ENCODE data around the gene HAUS2.

HAUS2 gene

GRCh38 chr15:42544853-42545629 lies 3.6 kb upstream of the HAUS2 start:
- H4K8ac ChIP-seq (ENCODE audit: low read length), result no peak overlapping the region
- no peak overlapping the region for H2AK5ac ChIP-seq (ENCODE audit: low read length, severe bottlenecking)
- H3K14ac ChIP-seq (ENCODE audit: low read length in 2 of 2), result no peak overlapping the region
- H3K4me3 ChIP-seq (ENCODE audit: insufficient read depth in 1 of 2, low read depth in 1 of 2, low read length in 2 of 2), result no peak overlapping the region
- H3K79me1 ChIP-seq (replicated peaks; ENCODE audit: low read length, poor library complexity, severe bottlenecking), result peaks cover 11% of the 10 kb centered on the region
- no peak overlapping the region for H2BK5ac ChIP-seq (ENCODE audit: low read depth, low read length, poor library complexity, severe bottlenecking)
- no peak overlapping the region for H3K4me2 ChIP-seq (ENCODE audit: low read length, poor library complexity, severe bottlenecking)
- H3K4ac ChIP-seq (ENCODE audit: low read depth in 1 of 2, low read length in 2 of 2), result no peak overlapping the region
- no peak overlapping the region for H2BK15ac ChIP-seq (ENCODE audit: low read depth, poor library complexity, severe bottlenecking)
- no peak overlapping the region for H3K9ac ChIP-seq (ENCODE audit: low read length)
- 94% methylated on average over 1 of the region's 4 CpGs for WGBS
- no peak overlapping the region for H3K27ac ChIP-seq (ENCODE audit: low read length, poor library complexity, severe bottlenecking)
- no peak overlapping the region for H4K91ac ChIP-seq (ENCODE audit: low read length)
- no peak overlapping the region for H3K18ac ChIP-seq (ENCODE audit: low read depth in 1 of 2, low read length in 2 of 2)
- no peak overlapping the region for H3K23ac ChIP-seq (ENCODE audit: low read length in 2 of 2)
- H3K27me3 ChIP-seq (ENCODE audit: control insufficient read depth in 1 of 2, insufficient read depth in 1 of 2, low read length in 2 of 2), result no peaks in the 10 kb centered on the region
- H2BK12ac ChIP-seq (ENCODE audit: low read length in 2 of 2), result no peak overlapping the region
- H3K36me3 ChIP-seq (ENCODE audit: control insufficient read depth in 1 of 2, insufficient read depth in 2 of 2, low read depth in 1 of 2, low read length in 2 of 2), result peaks cover 11 to 46% of the 10 kb centered on the region in 2 experiments
- H2AFZ ChIP-seq (ENCODE audit: low read depth, low read length), result no peak overlapping the region
- peak; percentile 2 for DNase-seq
- no peak overlapping the region for H2BK120ac ChIP-seq (ENCODE audit: low read depth, low read length)
- peaks cover 2% of the 10 kb centered on the region for H3K4me1 ChIP-seq (ENCODE audit: control insufficient read depth, insufficient read depth, low read depth, low read length)
- no peaks in the 10 kb centered on the region for H3K9me3 ChIP-seq (ENCODE audit: control insufficient read depth, low read length)

DNA sequence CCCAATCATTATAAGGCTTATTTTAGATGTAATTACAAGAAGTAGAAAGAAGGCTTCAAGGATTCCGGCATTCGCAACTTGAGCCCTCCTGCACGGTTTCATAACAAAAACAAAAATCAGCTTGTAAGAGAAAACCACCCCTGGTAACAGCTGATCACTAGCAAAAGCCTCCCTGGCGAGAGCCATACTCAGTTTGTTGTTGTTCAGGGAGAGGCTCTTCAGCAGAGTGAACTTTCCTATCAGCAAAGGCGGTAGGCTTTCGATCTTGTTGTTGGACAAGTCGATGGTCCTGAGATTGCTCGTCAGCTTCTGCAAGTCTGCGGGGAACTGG lies 755 bp upstream of the HAUS2 start:
- Histone ChIP-seq H3K36me3 (ENCODE audit: control insufficient read depth in 1 of 2, insufficient read depth in 2 of 2, low read depth in 1 of 2, low read length in 2 of 2) (peaks cover 9 to 31% of the 10 kb centered on the region in 2 experiments), H2BK5ac (ENCODE audit: low read depth, low read length, poor library complexity, severe bottlenecking) (no peak overlapping the region), H2BK12ac (ENCODE audit: low read length in 2 of 2) (no peak overlapping the region), H3K9ac (ENCODE audit: low read length) (peak overlapping the region; percentile 94), H2BK120ac (ENCODE audit: low read depth, low read length) (no peak overlapping the region), H3K4ac (ENCODE audit: low read depth in 1 of 2, low read length in 2 of 2) (peak overlapping the region in 1 of 2 experiments; percentile 3), H3K79me1 (replicated peaks; ENCODE audit: low read length, poor library complexity, severe bottlenecking) (peaks cover 15% of the 10 kb centered on the region), H3K4me2 (ENCODE audit: low read length, poor library complexity, severe bottlenecking) (peak overlapping the region; percentile 83), H2AK5ac (ENCODE audit: low read length, severe bottlenecking) (no peak overlapping the region), H4K91ac (ENCODE audit: low read length) (no peak overlapping the region), H3K4me1 (ENCODE audit: control insufficient read depth, insufficient read depth, low read depth, low read length) (peaks cover 4% of the 10 kb centered on the region), H3K4me3 (ENCODE audit: insufficient read depth in 1 of 2, low read depth in 1 of 2, low read length in 2 of 2) (peak overlapping the region; percentile 79 to 97), H3K27ac (ENCODE audit: low read length, poor library complexity, severe bottlenecking) (peak overlapping the region; percentile 2), H3K23ac (ENCODE audit: low read length in 2 of 2) (no peak overlapping the region), H3K27me3 (ENCODE audit: control insufficient read depth in 1 of 2, insufficient read depth in 1 of 2, low read length in 2 of 2) (no peaks in the 10 kb centered on the region), H2BK15ac (ENCODE audit: low read depth, poor library complexity, severe bottlenecking) (no peak overlapping the region), H2AFZ (ENCODE audit: low read depth, low read length) (peak overlapping the region; percentile 46), H4K8ac (ENCODE audit: low read length) (no peak overlapping the region), H3K9me3 (ENCODE audit: control insufficient read depth, low read length) (no peaks in the 10 kb centered on the region), H3K18ac (ENCODE audit: low read depth in 1 of 2, low read length in 2 of 2) (no peak overlapping the region), H3K14ac (ENCODE audit: low read length in 2 of 2) (no peak overlapping the region)
- no peak for DNase-seq
- WGBS, result 3% methylated on average over 9 of the region's 9 CpGs

GRCh38 chr15:42549032-42549491 lies 424 bp downstream of the HAUS2 start:
- no peak overlapping the region for H2BK120ac ChIP-seq (ENCODE audit: low read depth, low read length)
- no peak overlapping the region for H2AK5ac ChIP-seq (ENCODE audit: low read length, severe bottlenecking)
- H2AFZ ChIP-seq (ENCODE audit: low read depth, low read length), result peak overlapping the region; percentile 46
- H3K23ac ChIP-seq (ENCODE audit: low read length in 2 of 2), result no peak overlapping the region
- H4K91ac ChIP-seq (ENCODE audit: low read length), result peak overlapping the region; percentile 14
- H2BK12ac ChIP-seq (ENCODE audit: low read length in 2 of 2), result no peak overlapping the region
- H2BK15ac ChIP-seq (ENCODE audit: low read depth, poor library complexity, severe bottlenecking), result peak overlapping the region; percentile 60
- peak overlapping the region; percentile 45 for H4K8ac ChIP-seq (ENCODE audit: low read length)
- H3K4me3 ChIP-seq (ENCODE audit: insufficient read depth in 1 of 2, low read depth in 1 of 2, low read length in 2 of 2), result peak overlapping the region; percentile 79 to 97
- peak overlapping the region; percentile 3 to 52 for H3K4ac ChIP-seq (ENCODE audit: low read depth in 1 of 2, low read length in 2 of 2)
- H3K4me2 ChIP-seq (ENCODE audit: low read length, poor library complexity, severe bottlenecking), result peak overlapping the region; percentile 83
- peak overlapping the region in 1 of 2 experiments; percentile 75 for H3K18ac ChIP-seq (ENCODE audit: low read depth in 1 of 2, low read length in 2 of 2)
- peak overlapping the region; percentile 5 for H3K27ac ChIP-seq (ENCODE audit: low read length, poor library complexity, severe bottlenecking)
- peak; percentile 64 for DNase-seq
- H3K9ac ChIP-seq (ENCODE audit: low read length), result peak overlapping the region; percentile 94
- no peaks in the 10 kb centered on the region for H3K27me3 ChIP-seq (ENCODE audit: control insufficient read depth in 1 of 2, insufficient read depth in 1 of 2, low read length in 2 of 2)
- H3K9me3 ChIP-seq (ENCODE audit: control insufficient read depth, low read length), result no peaks in the 10 kb centered on the region
- H3K79me1 ChIP-seq (replicated peaks; ENCODE audit: low read length, poor library complexity, severe bottlenecking), result peaks cover 15% of the 10 kb centered on the region
- H3K36me3 ChIP-seq (ENCODE audit: control insufficient read depth in 1 of 2, insufficient read depth in 2 of 2, low read depth in 1 of 2, low read length in 2 of 2), result peaks cover 6 to 22% of the 10 kb centered on the region in 2 experiments
- H3K4me1 ChIP-seq (ENCODE audit: control insufficient read depth, insufficient read depth, low read depth, low read length), result peaks cover 4% of the 10 kb centered on the region
- 0% methylated on average over 11 of the region's 15 CpGs for WGBS
- H3K14ac ChIP-seq (ENCODE audit: low read length in 2 of 2), result peak overlapping the region in 1 of 2 experiments; percentile 77
- no peak overlapping the region for H2BK5ac ChIP-seq (ENCODE audit: low read depth, low read length, poor library complexity, severe bottlenecking)

DNA sequence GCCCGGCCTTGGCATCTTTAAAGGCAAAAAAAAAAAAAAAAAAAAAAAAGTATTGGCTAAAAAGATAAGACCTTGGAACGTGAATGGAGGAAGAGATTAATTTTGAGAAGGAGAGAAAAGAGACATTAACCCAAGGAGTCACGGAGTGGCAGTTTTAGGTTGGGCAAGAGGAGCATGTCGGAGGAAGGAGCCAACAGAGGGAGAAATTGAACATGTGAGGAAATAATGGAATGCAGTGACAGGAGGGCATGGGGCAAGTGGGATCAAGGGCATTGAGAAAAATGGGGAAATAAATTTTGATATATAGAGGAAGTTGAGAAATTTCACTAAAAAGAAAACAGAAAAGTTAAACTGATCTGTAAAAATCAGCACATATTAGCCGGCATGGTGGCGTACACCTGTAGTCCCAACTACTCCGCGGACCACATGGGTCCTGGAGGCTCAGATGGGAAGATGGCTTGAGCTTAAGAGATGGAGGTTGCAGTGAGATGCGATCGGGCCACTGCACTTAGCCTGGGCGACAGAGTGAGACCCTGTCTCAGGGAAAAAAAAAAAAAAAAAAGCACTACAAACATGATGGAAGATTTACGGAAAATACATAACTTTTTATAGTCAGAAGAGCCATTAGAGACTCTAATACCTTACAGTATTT lies 1.2 kb downstream of the HAUS2 start:
- no peak overlapping the region for H3K18ac ChIP-seq (ENCODE audit: low read depth in 1 of 2, low read length in 2 of 2)
- DNase-seq, result no peak
- no peak overlapping the region for H4K91ac ChIP-seq (ENCODE audit: low read length)
- H2BK5ac ChIP-seq (ENCODE audit: low read depth, low read length, poor library complexity, severe bottlenecking), result no peak overlapping the region
- H2BK15ac ChIP-seq (ENCODE audit: low read depth, poor library complexity, severe bottlenecking), result no peak overlapping the region
- H2BK120ac ChIP-seq (ENCODE audit: low read depth, low read length), result no peak overlapping the region
- peaks cover 5 to 14% of the 10 kb centered on the region in 2 experiments for H3K36me3 ChIP-seq (ENCODE audit: control insufficient read depth in 1 of 2, insufficient read depth in 2 of 2, low read depth in 1 of 2, low read length in 2 of 2)
- no peak overlapping the region for H3K4me2 ChIP-seq (ENCODE audit: low read length, poor library complexity, severe bottlenecking)
- H3K27ac ChIP-seq (ENCODE audit: low read length, poor library complexity, severe bottlenecking), result no peak overlapping the region
- no peak overlapping the region for H2AK5ac ChIP-seq (ENCODE audit: low read length, severe bottlenecking)
- H2BK12ac ChIP-seq (ENCODE audit: low read length in 2 of 2), result no peak overlapping the region
- no peak overlapping the region for H2AFZ ChIP-seq (ENCODE audit: low read depth, low read length)
- WGBS, result 90% methylated on average over 10 of the region's 12 CpGs
- H3K14ac ChIP-seq (ENCODE audit: low read length in 2 of 2), result no peak overlapping the region
- peak overlapping the region in 1 of 2 experiments; percentile 97 for H3K4me3 ChIP-seq (ENCODE audit: insufficient read depth in 1 of 2, low read depth in 1 of 2, low read length in 2 of 2)
- no peaks in the 10 kb centered on the region for H3K9me3 ChIP-seq (ENCODE audit: control insufficient read depth, low read length)
- H3K23ac ChIP-seq (ENCODE audit: low read length in 2 of 2), result no peak overlapping the region
- H3K4me1 ChIP-seq (ENCODE audit: control insufficient read depth, insufficient read depth, low read depth, low read length), result peaks cover 4% of the 10 kb centered on the region
- no peaks in the 10 kb centered on the region for H3K27me3 ChIP-seq (ENCODE audit: control insufficient read depth in 1 of 2, insufficient read depth in 1 of 2, low read length in 2 of 2)
- no peak overlapping the region for H3K4ac ChIP-seq (ENCODE audit: low read depth in 1 of 2, low read length in 2 of 2)
- peaks cover 17% of the 10 kb centered on the region for H3K79me1 ChIP-seq (replicated peaks; ENCODE audit: low read length, poor library complexity, severe bottlenecking)
- no peak overlapping the region for H4K8ac ChIP-seq (ENCODE audit: low read length)
- peak overlapping the region; percentile 94 for H3K9ac ChIP-seq (ENCODE audit: low read length)

All from mesenchymal stem cell (in vitro differentiated cells and primary cell).